HepG2 (cell line): ENCODE results near the gene NRG2. TPM values are rescaled to one million over a fixed set of nuclear protein-coding genes. Genes with fewer than 3 reads are reported as not detected.

Experiments
- ATAC-seq: fragments of 200-7000 bp; cut with Tn5 transposase; 3 replicates; pipeline ENCODE4 v1.9.1; 2020; ENCODE audit warnings: mild to moderate bottlenecking, moderate library complexity
- BruUV-seq: library from RNA; stranded (reverse); fragments of 400-500 nt; replicated peaks from 2 replicates; lab custom pipeline; 2021; lab: Mats Ljungman, UMichigan
- CTCF ChIA-PET: fragments of 300-600 bp; formaldehyde crosslinking; extraction: SDS; loops from one replicate; lab custom pipeline; 2021; ENCODE audit warnings: low total read pairs, inconsistent platforms, low intra/inter-chr PET ratio; lab: Yijun Ruan, JAX
- POLR2A ChIA-PET: fragments of 350-600 bp; sonication (Branson Sonifier 250); formaldehyde crosslinking; loops from one replicate; lab custom pipeline; 2020; ENCODE audit warnings: antibody characterized with exemption, inconsistent platforms; lab: Yijun Ruan, JAX
- DNase-seq: peaks from one replicate; pipeline ENCODE4 v3.0.0-alpha.2; 2015; ENCODE audit warnings: low spot score
- FAIRE-seq: peaks from 3 replicates; lab custom pipeline; 2011; peaks lifted over from hg19 to GRCh38; lab: Jason Lieb, UNC
- H2AFZ ChIP-seq: one replicate; pipeline ENCODE4 v1.6.1; 2011; ENCODE audit warnings: low read length, inconsistent platforms
- H3K27ac ChIP-seq: fragments of 300-600 bp; 3 replicates; pipeline ENCODE4 v1.8.0; 2011; ENCODE audit warnings: mixed run types, mild to moderate bottlenecking, mixed read lengths, low read length, inconsistent platforms; ENCODE audit not compliant: insufficient read depth; ENCODE audit errors: extremely low read length
- H3K27me3 ChIP-seq, 2 experiments: fragments of 200-600 bp in 1 of 2; 2 replicates in 1 of 2; 3 replicates in 1 of 2; pipeline versions ENCODE4 v1.6.0 to v1.8.0; 2011; ENCODE audit warnings: low read length in 2 of 2, mild to moderate bottlenecking in 2 of 2, moderate library complexity in 2 of 2, inconsistent platforms in 1 of 2; ENCODE audit not compliant: insufficient read depth in 2 of 2, control insufficient read depth in 1 of 2
- H3K36me3 ChIP-seq, 2 experiments: fragments of 200-600 bp in 1 of 2; replicated peaks in 1 of 2; 2 replicates in 1 of 2; 3 replicates in 1 of 2; pipeline versions ENCODE4 v1.5.1 to v1.8.0; 2011; ENCODE audit warnings: low read length in 2 of 2, inconsistent platforms in 1 of 2; ENCODE audit not compliant: insufficient read depth in 2 of 2, control insufficient read depth in 1 of 2
- H3K4me1 ChIP-seq: 2 replicates; pipeline ENCODE4 v1.5.1; 2012; ENCODE audit warnings: low read length, inconsistent platforms; ENCODE audit not compliant: insufficient read depth
- H3K4me2 ChIP-seq: 2 replicates; pipeline ENCODE4 v1.6.0; 2011; ENCODE audit warnings: low read depth, low read length, inconsistent platforms
- H3K4me3 ChIP-seq, 3 experiments: fragments of 200-600 bp in 1 of 3; sonication (generic), shearing (Covaris generic) in 1 of 3; replicated peaks in 1 of 3; 2 replicates each; pipeline ENCODE4 v1.5.1; 2011 to 2016; ENCODE audit warnings: low read length in 3 of 3, inconsistent platforms in 2 of 3, low read depth in 2 of 3, mild to moderate bottlenecking in 2 of 3, control low read depth in 1 of 3, mixed read lengths in 1 of 3; ENCODE audit not compliant: insufficient read depth in 1 of 3
- H3K79me2 ChIP-seq: one replicate; pipeline ENCODE4 v1.6.1; 2011; ENCODE audit warnings: low read length, inconsistent platforms; ENCODE audit not compliant: insufficient read depth
- H3K9ac ChIP-seq: 2 replicates; pipeline ENCODE4 v1.6.0; 2011; ENCODE audit warnings: mild to moderate bottlenecking, low read depth, low read length, inconsistent platforms; ENCODE audit not compliant: insufficient read depth
- H3K9me3 ChIP-seq: 2 replicates; pipeline ENCODE4 v1.5.1; 2012; ENCODE audit warnings: mild to moderate bottlenecking, low read length
- H4K20me1 ChIP-seq: 2 replicates; pipeline ENCODE4 v1.6.0; 2011; ENCODE audit warnings: inconsistent platforms, mild to moderate bottlenecking, low read length, moderate library complexity; ENCODE audit not compliant: insufficient read depth
- ETV6 ChIP-seq: sonication (generic); formaldehyde crosslinking; conservative IDR thresholded peaks from 2 replicates; pipeline ENCODE4 v1.4.0; 2020; ENCODE audit warnings: missing genetic modification reagents
- FOSL1 ChIP-seq: sonication (generic); formaldehyde crosslinking; IDR thresholded peaks from 2 replicates; pipeline ENCODE4 v1.9.0; 2021; ENCODE audit warnings: missing genetic modification reagents, borderline replicate concordance
- HNRNPUL1 ChIP-seq: fragments of 200-400 bp; formaldehyde crosslinking; IDR thresholded peaks from 2 replicates; pipeline ENCODE4 v1.6.1; 2017; ENCODE audit warnings: low read depth, mild to moderate bottlenecking, low read length, moderate library complexity
- KDM5B ChIP-seq: sonication (generic); formaldehyde crosslinking; IDR thresholded peaks from 2 replicates; pipeline ENCODE4 v1.4.0; 2020; ENCODE audit warnings: missing genetic modification reagents, mild to moderate bottlenecking, borderline replicate concordance
- KIAA2018 ChIP-seq: sonication (generic); formaldehyde crosslinking; IDR thresholded peaks from 2 replicates; pipeline ENCODE4 v1.5.0; 2020; ENCODE audit warnings: mild to moderate bottlenecking, missing genetic modification reagents, borderline replicate concordance
- MNT ChIP-seq: fragments of 450-650 bp; IDR thresholded peaks from 2 replicates; pipeline ENCODE4 v1.6.1; 2016
- NCOR1 ChIP-seq: fragments of 200-600 bp; sonication (generic); IDR thresholded peaks from 2 replicates; pipeline ENCODE4 v1.7.0; 2017; ENCODE audit warnings: antibody characterized with exemption, low read length, borderline replicate concordance
- PCBP1 ChIP-seq: fragments of 200-400 bp; formaldehyde crosslinking; IDR thresholded peaks from 2 replicates; pipeline ENCODE4 v1.6.1; 2017; ENCODE audit warnings: mild to moderate bottlenecking, low read depth, low read length, borderline replicate concordance
- SIX1 ChIP-seq: sonication (generic); formaldehyde crosslinking; IDR thresholded peaks from 2 replicates; pipeline ENCODE4 v1.4.0; 2020; ENCODE audit warnings: missing genetic modification reagents, borderline replicate concordance
- ZNF446 ChIP-seq: sonication (generic); formaldehyde crosslinking; IDR thresholded peaks from 2 replicates; pipeline ENCODE4 v1.5.0; 2020; ENCODE audit warnings: mild to moderate bottlenecking, missing genetic modification reagents
- ZNF550 ChIP-seq: sonication (generic); formaldehyde crosslinking; IDR thresholded peaks from 2 replicates; pipeline ENCODE4 v1.4.0; 2020; ENCODE audit warnings: mild to moderate bottlenecking, missing genetic modification reagents, borderline replicate concordance
- ZNF800 ChIP-seq: sonication (generic); formaldehyde crosslinking; IDR thresholded peaks from 2 replicates; pipeline ENCODE4 v1.4.0; 2020; ENCODE audit warnings: missing genetic modification reagents
- WGBS: methylation state at CpG from one replicate; pipeline ENCODE4 v1.1.6; 2017; ENCODE audit warnings: low lambda C conversion rate; 5-methylcytosine and 5-hydroxymethylcytosine counted together
- in situ Hi-C: cut with HindIII; loops from 2 replicates; pipeline ENCODE4 v1.10.0; 2017; ENCODE audit warnings: low pct_unique_long_range_greater_than_20kb; ENCODE audit not compliant: extremely low pct_ligation_motif_present
- intact Hi-C: fragments of 100-400 bp; cut with micrococcal nuclease; formaldehyde crosslinking; loops from one replicate; pipeline ENCODE4 v1.10.0; 2022; ENCODE audit not compliant: unreplicated experiment
- polyA plus RNA-seq, 8 experiments: library from polyadenylated mRNA; depleted of rRNA in 3 of 8; stranded (reverse) in 7 of 8; unstranded in 1 of 8; fragments of >200 nt; fragmentation: Illumina TruSeq in 4 of 8; extraction: Trizol in 4 of 8; gene quantifications; 2 replicates each; pipeline versions ENCODE4 v1.2.1 to v1.2.3, GENCODE V29; 2011 to 2016; ENCODE audit warnings: low read depth in 4 of 8, missing spikeins in 1 of 8, mixed read lengths in 1 of 8; ENCODE audit not compliant: insufficient read depth in 1 of 8
- total RNA-seq, 5 experiments: library from RNA; depleted of rRNA; stranded (reverse); fragments of >200 nt; fragmentation: Illumina TruSeq; extraction: Trizol; gene quantifications; 2 replicates each; pipeline ENCODE4 v1.2.3, GENCODE V29; 2016; ENCODE audit warnings: low read depth in 1 of 5

NRG2 gene
- total and polyA plus RNA-seq, 2 of the 13 experiments (the other 11 are each of a cell fraction or from before 2014, with no cell fraction given), result not detected

- TF ChIP-seq KIAA2018 (CRISPR knock-in tag) (no peak), ZNF550 (CRISPR knock-in tag) (no peak), ZNF446 (CRISPR knock-in tag) (no peak)
Measured at GRCh38 chr5:139884734-139885133, 158.4 kb downstream of the NRG2 start (continued).

GRCh38 chr5:139884144-139884543 is 159.0 kb downstream of the NRG2 start:
- intact Hi-C loops, result no loop called here
- Histone ChIP-seq H3K27ac (no peak overlapping the region), H3K9ac (no peak overlapping the region), H3K9me3 (no peaks in the 10 kb centered on the region), H4K20me1 (no peaks in the 10 kb centered on the region), H3K27me3 (peaks cover 4 to 64% of the 10 kb centered on the region in 2 experiments; a peak in 4 of 5 replicates), H3K4me2 (no peak overlapping the region), H3K4me1 (no peaks in the 10 kb centered on the region), H2AFZ (no peak overlapping the region), H3K36me3 (no peaks in the 10 kb centered on the region), H3K79me2 (no peaks in the 10 kb centered on the region), H3K4me3 (no peak overlapping the region)
- ChIA-PET POLR2A (no interaction called here), CTCF (no interaction called here)
- DNase-seq, result no peak
- in situ Hi-C loops, result no loop called here
- ATAC-seq, result no peak
- 17% methylated on average over 3 of the region's 3 CpGs for WGBS
- BruUV-seq, result no TSS peak
- no peak for FAIRE-seq
- no peak for TF ChIP-seq HNRNPUL1
- no peak for TF ChIP-seq NCOR1
- no peak for TF ChIP-seq ZNF800
- TF ChIP-seq SIX1, result no peak
- TF ChIP-seq FOSL1 (CRISPR knock-in tag), result no peak
- TF ChIP-seq KDM5B (CRISPR knock-in tag), result no peak
- no peak for TF ChIP-seq MNT
- TF ChIP-seq ETV6 (CRISPR knock-in tag), result no peak
- TF ChIP-seq PCBP1, result no peak
